Gastroesophageal sphincter (tissue), 4 donors: ENCODE results near the gene PRKN. TPM values are rescaled to one million over a fixed set of nuclear protein-coding genes. Genes with fewer than 3 reads are reported as not detected.

Experiments used
- ATAC-seq: fragments of 150-250 bp; one replicate; pipeline ENCODE4 v1.9.1; 2016; ENCODE audit warnings: mild to moderate bottlenecking, moderate library complexity
- H3K27ac ChIP-seq, 4 donors: fragments of 200-600 bp; sonication (generic) in 3 of 4; 1 replicate in 3 of 4; 2 replicates in 1 of 4; pipeline ENCODE4 v1.5.1; 2016 to 2019
- H3K27me3 ChIP-seq: fragments of 200-600 bp; sonication (generic); one replicate; pipeline ENCODE4 v1.5.1; 2019
- H3K36me3 ChIP-seq, 2 donors: fragments of 200-600 bp; sonication (generic); one replicate each; pipeline ENCODE4 v1.5.1; 2019; ENCODE audit warnings: control low read depth in 1 of 2
- H3K4me1 ChIP-seq, 3 donors: fragments of 200-600 bp; sonication (generic); 1 replicate in 2 of 3; 2 replicates in 1 of 3; pipeline ENCODE4 v1.5.1; 2016 to 2019; ENCODE audit warnings: control low read depth in 2 of 3
- H3K4me3 ChIP-seq, 2 donors: fragments of 200-600 bp; sonication (generic); one replicate each; pipeline ENCODE4 v1.5.1; 2019; ENCODE audit warnings: mild to moderate bottlenecking in 1 of 2, moderate library complexity in 1 of 2
- H3K9me3 ChIP-seq, 3 donors: fragments of 200-600 bp; sonication (generic); one replicate each; pipeline ENCODE4 v1.5.1; 2017 to 2019; ENCODE audit warnings: control low read depth in 2 of 3
- CTCF ChIP-seq, 4 experiments: fragments of 200-600 bp in 2 of 4; fragments of 450-650 bp in 2 of 4; sonication (generic) in 1 of 4; IDR thresholded peaks; one replicate each; pipeline ENCODE4 v1.5.1; 2017 to 2019; ENCODE audit warnings: antibody characterized with exemption in 4 of 4, mild to moderate bottlenecking in 2 of 4, moderate library complexity in 2 of 4
- EP300 ChIP-seq: sonication (generic); formaldehyde crosslinking; IDR thresholded peaks from one replicate; pipeline ENCODE4 v1.6.1; 2017; ENCODE audit warnings: antibody characterized with exemption, mild to moderate bottlenecking
- POLR2A ChIP-seq, 2 donors: fragments of 450-650 bp; IDR thresholded peaks; one replicate each; pipeline ENCODE4 v1.6.1; 2017; ENCODE audit warnings: antibody characterized with exemption in 2 of 2, mild to moderate bottlenecking in 2 of 2, moderate library complexity in 1 of 2
- POLR2AphosphoS5 ChIP-seq: sonication (generic); formaldehyde crosslinking; IDR thresholded peaks from one replicate; pipeline ENCODE4 v1.6.1; 2017; ENCODE audit warnings: antibody characterized with exemption
- WGBS, 2 donors: methylation state at CpG; one replicate each; pipeline ENCODE4 v1.1.5; 2018; ENCODE audit warnings: low coverage in 1 of 2; 5-methylcytosine and 5-hydroxymethylcytosine counted together
- total RNA-seq, 4 donors: library from RNA; depleted of rRNA; stranded (reverse); fragments of >200 nt; gene quantifications; one replicate each; pipeline ENCODE4 v1.1.0, GENCODE V29; 2016

The PRKN gene
- total RNA-seq, 4 donors from 2014 or later, result 8.4 to 58.6 (median 25.8) TPM

- Histone ChIP-seq H3K27ac (no peak overlapping the region), H3K4me3 (no peak overlapping the region), H3K4me1 (no peaks in the 10 kb centered on the region), H3K9me3 (no peaks in the 10 kb centered on the region), H3K36me3 (no peaks in the 10 kb centered on the region), H3K27me3 (no peaks in the 10 kb centered on the region)
- WGBS, 2 donors, result 60% methylated on average over 1 of the region's 1 CpG; no CpG with 5 or more reads in 1 of the 2 donors
- no peak for ATAC-seq
- TF ChIP-seq POLR2A (IDR thresholded peaks at IDR 0.05), result no peak
- no peak for TF ChIP-seq EP300
- TF ChIP-seq POLR2AphosphoS5, result no peak
- TF ChIP-seq CTCF (IDR thresholded peaks at IDR 0.05), result no peak
These were observed 29.6 kb downstream of the PRKN start for GRCh38 chr6:162697872-162698403.

- no peak for ATAC-seq
- H3K9me3 ChIP-seq, result no peaks in the 10 kb centered on the region
- no peaks in the 10 kb centered on the region for H3K4me1 ChIP-seq
- H3K36me3 ChIP-seq, result no peaks in the 10 kb centered on the region
- TF ChIP-seq EP300 (no peak), CTCF (IDR thresholded peaks at IDR 0.05) (no peak), POLR2A (IDR thresholded peaks at IDR 0.05) (no peak), POLR2AphosphoS5 (no peak)
- no peaks in the 10 kb centered on the region for H3K27me3 ChIP-seq
- no peak overlapping the region for H3K4me3 ChIP-seq
- H3K27ac ChIP-seq, result no peak overlapping the region
- whole genome bisulfite sequencing, 2 donors, result 73 to 75% methylated on average over 5 of the region's 5 CpGs
These were observed 37.4 kb downstream of the PRKN start for GRCh38 chr6:162690158-162690557.

GRCh38 chr6:162688751-162689345, 38.7 kb downstream of the PRKN start:
- no peak for ATAC-seq
- Histone ChIP-seq H3K4me1 (peaks cover 2 to 6% (median 4%) of the 10 kb centered on the region in 3 donors), H3K9me3 (no peaks in the 10 kb centered on the region), H3K27ac (no peak overlapping the region), H3K27me3 (no peaks in the 10 kb centered on the region), H3K4me3 (no peak overlapping the region), H3K36me3 (no peaks in the 10 kb centered on the region)
- TF ChIP-seq EP300, result no peak
- no peak for TF ChIP-seq CTCF (IDR thresholded peaks at IDR 0.05)
- TF ChIP-seq POLR2A (IDR thresholded peaks at IDR 0.05), result no peak
- no peak for TF ChIP-seq POLR2AphosphoS5
- WGBS, 2 donors, result 69 to 74% methylated on average over 3 of the region's 3 CpGs

- peaks cover 2 to 8% (median 4%) of the 10 kb centered on the region in 3 donors for H3K4me1 ChIP-seq
- 71 to 80% methylated on average over 1 to 5 of the region's 5 CpGs for WGBS, 2 donors
- H3K4me3 ChIP-seq, result no peak overlapping the region
These were observed 42.0 kb downstream of the PRKN start for GRCh38 chr6:162685586-162685985.

More at GRCh38 chr6:162685586-162685985, 42.0 kb downstream of the PRKN start:
- no peaks in the 10 kb centered on the region for H3K36me3 ChIP-seq
- H3K27me3 ChIP-seq, result no peaks in the 10 kb centered on the region
- no peak for ATAC-seq
- TF ChIP-seq POLR2AphosphoS5 (no peak), CTCF (IDR thresholded peaks at IDR 0.05) (no peak), POLR2A (IDR thresholded peaks at IDR 0.05) (no peak)
- no peak overlapping the region for H3K27ac ChIP-seq
- H3K9me3 ChIP-seq, result no peaks in the 10 kb centered on the region
